Measurements from ENCODE around the gene MARCOL.

DNA sequence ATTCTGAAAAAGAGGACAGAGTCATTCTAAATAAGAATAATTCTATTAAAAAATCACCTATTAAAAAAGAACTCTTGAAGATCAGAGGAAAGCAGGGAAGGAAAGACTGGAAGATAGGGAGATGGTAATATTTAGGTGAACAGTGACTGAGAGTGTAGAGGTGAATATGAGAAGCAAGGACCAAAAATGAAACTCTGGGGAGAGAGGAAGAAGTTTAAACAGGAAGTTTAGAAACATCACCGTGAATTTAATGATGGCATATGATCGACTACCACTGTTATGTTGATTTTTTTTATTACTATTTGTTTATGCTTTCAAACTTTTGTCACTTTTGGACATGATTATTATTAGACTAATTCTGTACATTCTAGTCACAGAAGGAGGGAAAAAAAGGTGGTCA lies 37.2 kb upstream of the MARCOL start:
- TF ChIP-seq RELA (CRISPR knock-in tag; IDR thresholded peaks at IDR 0.05; ENCODE audit: borderline replicate concordance) (no peak), ZNF138 (CRISPR knock-in tag; conservative IDR thresholded peaks at IDR 0.05) (no peak), NFYB (CRISPR knock-in tag; conservative IDR thresholded peaks at IDR 0.05; ENCODE audit: low read depth) (no peak), ZNF423 (CRISPR knock-in tag; IDR thresholded peaks at IDR 0.05) (no peak), SMAD3 (CRISPR knock-in tag; IDR thresholded peaks at IDR 0.05; ENCODE audit: borderline replicate concordance) (no peak)
- TF ChIP-seq, protein P1, sequence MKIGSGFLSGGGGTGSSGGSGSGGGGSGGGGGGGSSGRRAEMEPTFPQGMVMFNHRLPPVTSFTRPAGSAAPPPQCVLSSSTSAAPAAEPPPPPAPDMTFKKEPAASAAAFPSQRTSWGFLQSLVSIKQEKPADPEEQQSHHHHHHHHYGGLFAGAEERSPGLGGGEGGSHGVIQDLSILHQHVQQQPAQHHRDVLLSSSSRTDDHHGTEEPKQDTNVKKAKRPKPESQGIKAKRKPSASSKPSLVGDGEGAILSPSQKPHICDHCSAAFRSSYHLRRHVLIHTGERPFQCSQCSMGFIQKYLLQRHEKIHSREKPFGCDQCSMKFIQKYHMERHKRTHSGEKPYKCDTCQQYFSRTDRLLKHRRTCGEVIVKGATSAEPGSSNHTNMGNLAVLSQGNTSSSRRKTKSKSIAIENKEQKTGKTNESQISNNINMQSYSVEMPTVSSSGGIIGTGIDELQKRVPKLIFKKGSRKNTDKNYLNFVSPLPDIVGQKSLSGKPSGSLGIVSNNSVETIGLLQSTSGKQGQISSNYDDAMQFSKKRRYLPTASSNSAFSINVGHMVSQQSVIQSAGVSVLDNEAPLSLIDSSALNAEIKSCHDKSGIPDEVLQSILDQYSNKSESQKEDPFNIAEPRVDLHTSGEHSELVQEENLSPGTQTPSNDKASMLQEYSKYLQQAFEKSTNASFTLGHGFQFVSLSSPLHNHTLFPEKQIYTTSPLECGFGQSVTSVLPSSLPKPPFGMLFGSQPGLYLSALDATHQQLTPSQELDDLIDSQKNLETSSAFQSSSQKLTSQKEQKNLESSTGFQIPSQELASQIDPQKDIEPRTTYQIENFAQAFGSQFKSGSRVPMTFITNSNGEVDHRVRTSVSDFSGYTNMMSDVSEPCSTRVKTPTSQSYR (CRISPR knock-in tag; IDR thresholded peaks at IDR 0.05), result no peak
- TF ChIP-seq, protein P2, sequence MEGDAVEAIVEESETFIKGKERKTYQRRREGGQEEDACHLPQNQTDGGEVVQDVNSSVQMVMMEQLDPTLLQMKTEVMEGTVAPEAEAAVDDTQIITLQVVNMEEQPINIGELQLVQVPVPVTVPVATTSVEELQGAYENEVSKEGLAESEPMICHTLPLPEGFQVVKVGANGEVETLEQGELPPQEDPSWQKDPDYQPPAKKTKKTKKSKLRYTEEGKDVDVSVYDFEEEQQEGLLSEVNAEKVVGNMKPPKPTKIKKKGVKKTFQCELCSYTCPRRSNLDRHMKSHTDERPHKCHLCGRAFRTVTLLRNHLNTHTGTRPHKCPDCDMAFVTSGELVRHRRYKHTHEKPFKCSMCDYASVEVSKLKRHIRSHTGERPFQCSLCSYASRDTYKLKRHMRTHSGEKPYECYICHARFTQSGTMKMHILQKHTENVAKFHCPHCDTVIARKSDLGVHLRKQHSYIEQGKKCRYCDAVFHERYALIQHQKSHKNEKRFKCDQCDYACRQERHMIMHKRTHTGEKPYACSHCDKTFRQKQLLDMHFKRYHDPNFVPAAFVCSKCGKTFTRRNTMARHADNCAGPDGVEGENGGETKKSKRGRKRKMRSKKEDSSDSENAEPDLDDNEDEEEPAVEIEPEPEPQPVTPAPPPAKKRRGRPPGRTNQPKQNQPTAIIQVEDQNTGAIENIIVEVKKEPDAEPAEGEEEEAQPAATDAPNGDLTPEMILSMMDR (IDR thresholded peaks at IDR 0.05), result no peak
- TF ChIP-seq, protein P3, sequence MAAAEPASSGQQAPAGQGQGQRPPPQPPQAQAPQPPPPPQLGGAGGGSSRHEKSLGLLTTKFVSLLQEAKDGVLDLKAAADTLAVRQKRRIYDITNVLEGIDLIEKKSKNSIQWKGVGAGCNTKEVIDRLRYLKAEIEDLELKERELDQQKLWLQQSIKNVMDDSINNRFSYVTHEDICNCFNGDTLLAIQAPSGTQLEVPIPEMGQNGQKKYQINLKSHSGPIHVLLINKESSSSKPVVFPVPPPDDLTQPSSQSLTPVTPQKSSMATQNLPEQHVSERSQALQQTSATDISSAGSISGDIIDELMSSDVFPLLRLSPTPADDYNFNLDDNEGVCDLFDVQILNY (CRISPR knock-in tag; IDR thresholded peaks at IDR 0.05), result no peak

Measured in WTC11 (cell line).